ENCODE measurements around the gene SLC39A3. TPM values are rescaled to one million over a fixed set of nuclear protein-coding genes. Genes with fewer than 3 reads are reported as not detected.
A peak's percentile ranks its signal among the peaks of the same experiment; 100 is the strongest.

The SLC39A3 gene
- total and polyA plus RNA-seq, 4 experiments from 2014 or later: 18.2 to 41.7 (median 24.0) TPM

DNA sequence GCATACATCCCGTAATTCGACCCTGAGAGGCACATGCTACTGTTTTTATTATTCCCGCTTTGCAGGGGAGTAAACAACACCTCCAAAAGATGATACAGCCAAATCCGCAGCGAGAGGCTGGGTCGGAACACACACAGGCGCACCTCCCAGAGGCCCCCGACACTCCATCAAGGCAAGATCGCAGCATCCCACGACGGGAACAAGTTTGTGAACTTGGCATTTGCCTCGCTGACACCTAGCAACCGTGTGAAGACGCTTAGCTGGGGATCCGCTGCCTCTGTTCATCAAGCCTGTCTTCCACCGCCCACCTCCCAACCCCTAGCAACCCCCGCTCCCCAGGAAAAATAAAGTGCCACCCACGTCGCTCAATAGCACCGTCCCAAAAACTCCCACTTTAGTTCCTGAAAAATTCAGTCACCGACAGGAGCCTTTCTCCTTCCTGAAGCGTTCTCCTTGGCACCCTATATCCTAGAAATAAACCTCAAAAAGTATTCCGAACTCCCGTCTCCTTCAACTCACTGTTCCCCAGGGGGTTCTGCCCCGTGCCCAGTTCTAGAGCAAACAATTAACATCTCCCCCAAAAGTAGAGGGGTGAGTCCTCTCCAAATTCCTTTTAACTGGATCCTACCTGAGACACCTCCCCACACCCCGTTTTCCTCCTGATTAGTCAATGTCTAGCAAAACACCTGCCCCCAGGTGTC lies 39.0 kb downstream of the SLC39A3 start:
- Histone ChIP-seq H3K36me3 (ENCODE audit: insufficient read depth, low read length) (no peaks in the 10 kb centered on the region), H3K9me3 (ENCODE audit: control insufficient read depth in 1 of 2, low read length in 2 of 2) (no peaks in the 10 kb centered on the region), H3K27me3 (ENCODE audit: insufficient read depth, low read length) (no peaks in the 10 kb centered on the region), H3K27ac (ENCODE audit: low read depth, low read length) (no peak overlapping the region), H3K4me1 (ENCODE audit: insufficient read depth, low read length) (peaks cover 5% of the 10 kb centered on the region), H3K4me3 (ENCODE audit: low read length in 2 of 2) (no peak overlapping the region)
- no peaks in the 10 kb centered on the region for H3K36me3 Mint-ChIP-seq
- CTCF ChIA-PET (ENCODE audit: partially characterized antibody): interaction anchor here (1.2 to 1.8 kb wide), 2 partner anchors 187 to 251 kb away, joined by 3 to 4 read pairs; no protein-coding TSS in a partner anchor
- intact Hi-C loops (cut with micrococcal nuclease): no loop called here
- DNase-seq: no peak
- no peaks in the 10 kb centered on the region for H3K9me3 Mint-ChIP-seq
- H3K27ac Mint-ChIP-seq: peak overlapping the region in 4 of 7 donors; percentile 27 to 70 (median 57)
- peaks cover 0 to 1% of the 10 kb centered on the region in 2 donors for H3K27me3 Mint-ChIP-seq
- POLR2A ChIA-PET (ENCODE audit: partially characterized antibody): no interaction called here
- peaks cover 20 to 38% (median 27%) of the 10 kb centered on the region in 4 donors for H3K4me1 Mint-ChIP-seq
- H3K4me3 Mint-ChIP-seq: peak overlapping the region in 7 of 8 donors; percentile 11 to 80 (median 76)

DNA sequence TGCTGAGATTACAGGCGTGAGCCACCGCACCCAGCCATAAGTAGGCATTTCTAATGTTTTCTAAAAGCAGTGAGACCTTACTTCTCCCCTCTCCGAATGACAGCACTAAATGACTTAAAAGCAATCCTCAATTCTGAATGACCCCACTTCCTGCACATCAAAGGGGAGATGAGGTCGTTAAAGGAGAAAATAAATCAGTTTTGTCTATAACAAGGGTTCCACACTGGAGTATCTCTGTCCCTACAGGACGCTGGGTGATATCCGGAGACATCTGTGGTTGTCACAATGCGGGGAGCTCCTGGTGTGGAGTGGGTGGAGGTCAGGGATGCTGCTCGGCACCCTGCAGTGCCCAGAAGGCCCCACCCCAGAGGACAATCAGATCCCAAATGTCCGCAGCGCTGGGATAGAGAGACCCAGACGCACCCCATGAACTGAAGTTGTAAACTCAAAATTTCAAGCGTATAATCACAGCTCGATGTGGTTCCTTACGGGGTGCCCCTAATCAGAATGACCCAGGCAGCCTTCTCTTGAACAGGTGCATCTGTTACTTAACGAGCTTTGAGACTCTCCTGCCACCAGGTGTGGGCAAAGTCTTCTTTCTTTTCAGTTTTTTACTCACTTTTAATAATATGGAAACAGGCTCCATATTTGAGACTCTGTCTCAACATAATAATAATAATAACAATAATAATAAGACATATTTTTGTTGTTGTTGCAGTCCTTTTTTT lies 40.2 kb downstream of the SLC39A3 start:
- no peaks in the 10 kb centered on the region for H3K27me3 ChIP-seq (ENCODE audit: insufficient read depth, low read length)
- H3K36me3 ChIP-seq (ENCODE audit: insufficient read depth, low read length): no peaks in the 10 kb centered on the region
- no peak for DNase-seq
- ChIA-PET POLR2A (ENCODE audit: partially characterized antibody) (interaction anchor here (0.7 kb wide), 1 partner anchor 23 kb away, joined by 3 read pairs; no protein-coding TSS in a partner anchor), CTCF (ENCODE audit: partially characterized antibody) (interaction anchor here (1.2 to 1.8 kb wide), 2 partner anchors 188 to 252 kb away, joined by 3 to 4 read pairs; no protein-coding TSS in a partner anchor)
- Mint-ChIP-seq H3K36me3 (no peaks in the 10 kb centered on the region), H3K4me1 (peaks cover 20 to 38% (median 30%) of the 10 kb centered on the region in 4 donors), H3K27ac (peak overlapping the region in 4 of 7 donors; percentile 1 to 70 (median 24)), H3K27me3 (peaks cover 0 to 1% of the 10 kb centered on the region in 2 donors), H3K9me3 (no peaks in the 10 kb centered on the region), H3K4me3 (peak overlapping the region in 2 of 8 donors; percentile 18 to 49)
- no peak overlapping the region for H3K4me3 ChIP-seq (ENCODE audit: low read length in 2 of 2)
- H3K9me3 ChIP-seq (ENCODE audit: control insufficient read depth in 1 of 2, low read length in 2 of 2): no peaks in the 10 kb centered on the region
- H3K4me1 ChIP-seq (ENCODE audit: insufficient read depth, low read length): peaks cover 5% of the 10 kb centered on the region
- no peak overlapping the region for H3K27ac ChIP-seq (ENCODE audit: low read depth, low read length)
- intact Hi-C loops (cut with micrococcal nuclease): no loop called here

DNA sequence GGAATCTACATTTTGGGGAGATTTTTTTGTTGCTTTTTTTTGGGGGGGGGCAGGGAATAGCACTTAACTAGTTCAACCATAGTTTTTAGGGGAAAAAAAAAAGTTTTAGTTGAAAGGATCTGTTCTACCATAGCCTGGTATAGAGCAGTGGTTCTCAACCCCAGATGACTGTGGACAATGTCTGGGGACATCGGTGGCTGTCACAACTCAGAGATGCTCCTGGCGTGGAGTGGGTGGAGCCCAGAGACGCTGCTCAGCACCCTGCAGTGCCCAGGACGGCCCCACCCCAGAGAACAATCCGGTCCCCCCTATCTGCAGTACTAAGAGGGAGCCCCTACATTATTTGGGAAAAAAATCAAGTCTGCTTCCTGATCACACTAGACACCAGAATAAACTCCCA lies 45.6 kb downstream of the SLC39A3 start:
- Histone ChIP-seq H3K9me3 (ENCODE audit: control insufficient read depth in 1 of 2, low read length in 2 of 2) (no peaks in the 10 kb centered on the region), H3K36me3 (ENCODE audit: insufficient read depth, low read length) (no peaks in the 10 kb centered on the region), H3K27ac (ENCODE audit: low read depth, low read length) (no peak overlapping the region), H3K4me3 (ENCODE audit: low read length in 2 of 2) (no peak overlapping the region), H3K27me3 (ENCODE audit: insufficient read depth, low read length) (no peaks in the 10 kb centered on the region), H3K4me1 (ENCODE audit: insufficient read depth, low read length) (no peaks in the 10 kb centered on the region)
- H3K27me3 Mint-ChIP-seq: peaks cover 0 to 1% of the 10 kb centered on the region in 2 donors
- intact Hi-C loops (cut with micrococcal nuclease): no loop called here
- no peak for DNase-seq
- H3K4me3 Mint-ChIP-seq: no peak overlapping the region
- no peaks in the 10 kb centered on the region for H3K36me3 Mint-ChIP-seq
- H3K27ac Mint-ChIP-seq: no peak overlapping the region
- H3K4me1 Mint-ChIP-seq: peaks cover 6 to 14% (median 7%) of the 10 kb centered on the region in 4 donors
- CTCF ChIA-PET (ENCODE audit: partially characterized antibody): no interaction called here
- H3K9me3 Mint-ChIP-seq: no peaks in the 10 kb centered on the region
- POLR2A ChIA-PET (ENCODE audit: partially characterized antibody): no interaction called here

DNA sequence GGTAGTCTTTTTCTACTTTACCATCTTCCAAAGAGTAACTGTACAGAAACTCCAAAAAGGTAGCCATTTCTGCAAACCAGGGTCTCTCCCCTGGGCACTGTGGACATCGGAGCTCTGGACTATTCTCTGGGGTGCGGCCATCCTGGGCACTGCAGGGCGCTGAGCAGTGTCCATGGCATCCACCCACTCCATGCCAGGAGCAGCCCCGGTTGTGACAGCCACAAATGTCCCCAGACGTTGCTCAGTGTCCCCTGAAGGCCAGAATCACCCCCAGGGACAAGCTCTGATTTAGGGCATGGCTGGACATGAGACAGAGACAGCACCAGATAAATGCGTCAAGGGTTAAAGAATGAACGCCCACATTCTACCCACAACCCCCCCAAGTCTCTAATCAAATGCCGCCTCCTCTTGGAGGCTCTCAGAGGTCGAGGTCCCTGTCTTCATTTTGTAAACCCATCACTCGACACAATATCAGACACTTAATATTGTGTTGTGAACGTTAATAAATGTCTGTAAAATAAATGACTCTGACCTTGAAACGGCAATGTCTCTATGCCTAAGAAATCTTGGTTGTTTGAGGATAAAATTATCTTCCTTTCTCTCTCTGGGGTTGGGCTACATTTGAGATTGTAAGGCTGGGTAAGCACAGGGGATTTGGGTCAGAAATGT lies 46.2 kb downstream of the SLC39A3 start:
- H3K9me3 Mint-ChIP-seq: no peaks in the 10 kb centered on the region
- Histone ChIP-seq H3K4me1 (ENCODE audit: insufficient read depth, low read length) (no peaks in the 10 kb centered on the region), H3K27me3 (ENCODE audit: insufficient read depth, low read length) (no peaks in the 10 kb centered on the region), H3K36me3 (ENCODE audit: insufficient read depth, low read length) (no peaks in the 10 kb centered on the region), H3K27ac (ENCODE audit: low read depth, low read length) (no peak overlapping the region), H3K4me3 (ENCODE audit: low read length in 2 of 2) (no peak overlapping the region), H3K9me3 (ENCODE audit: control insufficient read depth in 1 of 2, low read length in 2 of 2) (no peaks in the 10 kb centered on the region)
- H3K27ac Mint-ChIP-seq: no peak overlapping the region
- DNase-seq: no peak
- intact Hi-C loops (cut with micrococcal nuclease): no loop called here
- H3K4me3 Mint-ChIP-seq: no peak overlapping the region
- CTCF ChIA-PET (ENCODE audit: partially characterized antibody): no interaction called here
- POLR2A ChIA-PET (ENCODE audit: partially characterized antibody): no interaction called here
- H3K27me3 Mint-ChIP-seq: peaks cover 0 to 1% of the 10 kb centered on the region in 2 donors
- peaks cover 2 to 8% (median 3%) of the 10 kb centered on the region in 4 donors for H3K4me1 Mint-ChIP-seq
- no peaks in the 10 kb centered on the region for H3K36me3 Mint-ChIP-seq

DNA sequence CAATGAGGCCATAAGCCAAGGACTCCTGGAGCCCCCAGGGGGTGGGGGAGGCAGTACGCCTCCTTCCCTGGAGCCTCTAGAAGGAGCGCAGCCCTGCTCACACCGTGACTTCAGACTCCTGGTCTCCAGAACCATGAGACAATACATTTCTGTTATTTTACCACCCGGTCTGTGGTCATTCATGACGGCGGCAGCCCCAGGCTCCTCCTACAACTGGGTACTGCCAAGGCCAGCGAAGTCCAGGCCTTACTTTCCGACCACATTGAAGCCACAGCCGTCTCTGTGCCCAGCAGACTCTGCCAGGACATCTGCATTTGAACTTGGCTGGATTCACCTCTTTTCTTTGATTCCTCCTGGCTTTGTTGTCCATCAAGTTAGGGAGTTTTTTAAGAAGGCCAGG lies 47.9 kb downstream of the SLC39A3 start:
- intact Hi-C loops (cut with micrococcal nuclease): no loop called here
- ChIA-PET POLR2A (ENCODE audit: partially characterized antibody) (no interaction called here), CTCF (ENCODE audit: partially characterized antibody) (no interaction called here)
- H3K27ac Mint-ChIP-seq: no peak overlapping the region
- no peaks in the 10 kb centered on the region for H3K9me3 ChIP-seq (ENCODE audit: control insufficient read depth in 1 of 2, low read length in 2 of 2)
- no peaks in the 10 kb centered on the region for H3K36me3 Mint-ChIP-seq
- H3K4me3 Mint-ChIP-seq: no peak overlapping the region
- H3K36me3 ChIP-seq (ENCODE audit: insufficient read depth, low read length): no peaks in the 10 kb centered on the region
- no peak overlapping the region for H3K27ac ChIP-seq (ENCODE audit: low read depth, low read length)
- H3K27me3 ChIP-seq (ENCODE audit: insufficient read depth, low read length): no peaks in the 10 kb centered on the region
- DNase-seq: no peak
- H3K4me3 ChIP-seq (ENCODE audit: low read length in 2 of 2): no peak overlapping the region
- no peaks in the 10 kb centered on the region for H3K27me3 Mint-ChIP-seq
- H3K4me1 ChIP-seq (ENCODE audit: insufficient read depth, low read length): no peaks in the 10 kb centered on the region
- H3K4me1 Mint-ChIP-seq: peaks cover 0 to 6% (median 0%) of the 10 kb centered on the region in 4 donors
- no peaks in the 10 kb centered on the region for H3K9me3 Mint-ChIP-seq

DNA sequence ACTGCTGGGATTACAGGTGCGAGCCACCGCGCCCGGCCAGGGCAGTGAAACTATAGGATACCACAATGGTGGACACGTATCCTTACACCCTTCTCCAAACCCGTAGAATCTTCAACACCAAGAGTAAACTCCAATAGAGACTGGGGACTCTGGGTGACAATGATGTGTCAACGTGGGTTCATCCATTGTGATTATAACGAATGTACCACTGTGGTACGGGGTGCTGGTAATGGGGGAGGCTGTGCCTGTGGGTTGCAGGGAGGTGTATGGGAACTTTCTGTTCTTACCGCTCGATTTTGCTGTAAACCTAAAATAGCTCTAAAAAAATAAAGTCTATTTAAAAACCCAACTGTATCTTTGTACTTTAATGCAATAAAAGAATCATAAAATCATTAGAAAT lies 49.0 kb downstream of the SLC39A3 start:
- no peak overlapping the region for H3K27ac ChIP-seq (ENCODE audit: low read depth, low read length)
- H3K4me3 Mint-ChIP-seq: no peak overlapping the region
- no peaks in the 10 kb centered on the region for H3K36me3 ChIP-seq (ENCODE audit: insufficient read depth, low read length)
- no peaks in the 10 kb centered on the region for H3K27me3 ChIP-seq (ENCODE audit: insufficient read depth, low read length)
- DNase-seq: no peak
- H3K4me1 Mint-ChIP-seq: peaks cover 0 to 6% (median 0%) of the 10 kb centered on the region in 4 donors
- no peaks in the 10 kb centered on the region for H3K4me1 ChIP-seq (ENCODE audit: insufficient read depth, low read length)
- no peak overlapping the region for H3K27ac Mint-ChIP-seq
- intact Hi-C loops (cut with micrococcal nuclease): no loop called here
- no peak overlapping the region for H3K4me3 ChIP-seq (ENCODE audit: low read length in 2 of 2)
- no peaks in the 10 kb centered on the region for H3K9me3 Mint-ChIP-seq
- no peaks in the 10 kb centered on the region for H3K9me3 ChIP-seq (ENCODE audit: control insufficient read depth in 1 of 2, low read length in 2 of 2)
- CTCF ChIA-PET (ENCODE audit: partially characterized antibody): interaction anchor here (1.2 kb wide), 1 partner anchor 43 kb away, joined by 3 read pairs; no protein-coding TSS in a partner anchor
- POLR2A ChIA-PET (ENCODE audit: partially characterized antibody): no interaction called here
- H3K27me3 Mint-ChIP-seq: no peaks in the 10 kb centered on the region
- H3K36me3 Mint-ChIP-seq: no peaks in the 10 kb centered on the region

DNA sequence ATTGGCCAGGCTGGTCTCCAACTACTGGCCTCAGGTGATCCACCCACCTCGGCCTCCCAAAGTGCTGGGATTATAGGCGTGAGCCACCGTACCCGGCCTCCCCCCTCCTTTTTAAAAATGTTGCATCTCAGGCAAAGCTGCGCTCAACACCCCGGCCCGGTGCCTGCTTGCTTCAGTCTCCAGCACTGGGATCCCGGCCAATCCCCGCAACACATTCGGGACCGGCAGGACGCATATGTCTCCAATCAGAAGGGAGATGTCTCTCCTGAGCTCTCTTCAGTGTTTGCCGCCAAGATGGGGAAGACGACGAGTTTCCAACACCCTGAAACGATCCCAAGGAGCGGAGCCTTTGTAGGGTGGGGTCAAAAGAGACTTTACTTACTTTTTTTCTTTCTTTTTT lies 53.5 kb downstream of the SLC39A3 start:
- no peaks in the 10 kb centered on the region for H3K9me3 Mint-ChIP-seq
- no peaks in the 10 kb centered on the region for H3K36me3 ChIP-seq (ENCODE audit: insufficient read depth, low read length)
- no peaks in the 10 kb centered on the region for H3K27me3 ChIP-seq (ENCODE audit: insufficient read depth, low read length)
- H3K4me3 ChIP-seq (ENCODE audit: low read length in 2 of 2): no peak overlapping the region
- no peak overlapping the region for H3K4me3 Mint-ChIP-seq
- H3K27me3 Mint-ChIP-seq: no peaks in the 10 kb centered on the region
- no peaks in the 10 kb centered on the region for H3K4me1 Mint-ChIP-seq
- H3K27ac ChIP-seq (ENCODE audit: low read depth, low read length): no peak overlapping the region
- H3K9me3 ChIP-seq (ENCODE audit: control insufficient read depth in 1 of 2, low read length in 2 of 2): no peaks in the 10 kb centered on the region
- POLR2A ChIA-PET (ENCODE audit: partially characterized antibody): no interaction called here
- intact Hi-C loops (cut with micrococcal nuclease): no loop called here
- H3K4me1 ChIP-seq (ENCODE audit: insufficient read depth, low read length): no peaks in the 10 kb centered on the region
- no peak for DNase-seq
- H3K36me3 Mint-ChIP-seq: peaks cover 0 to 7% of the 10 kb centered on the region in 2 donors
- CTCF ChIA-PET (ENCODE audit: partially characterized antibody): no interaction called here
- no peak overlapping the region for H3K27ac Mint-ChIP-seq

All from CD4-positive, alpha-beta memory T cell (primary cell).